ENCODE data around the gene TDRD7.

Gene TDRD7

DNA sequence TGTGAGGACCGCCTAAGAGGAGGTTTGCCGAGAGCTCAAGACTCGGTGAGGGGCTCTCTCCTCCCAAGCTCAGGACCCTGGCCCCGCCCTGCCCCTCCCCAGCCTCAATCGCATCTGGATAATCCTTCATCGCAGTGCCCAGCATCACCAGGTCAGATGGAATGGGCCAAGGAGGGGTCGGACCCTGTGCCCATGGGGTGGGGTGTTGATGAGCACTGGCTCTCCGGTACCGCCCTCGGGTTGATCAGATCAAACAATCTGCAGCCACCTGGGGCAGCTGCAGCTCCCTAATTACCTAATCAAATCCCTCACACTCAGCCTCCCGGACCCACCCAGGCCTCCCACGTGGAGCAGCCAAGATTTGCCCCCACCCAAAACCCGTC lies 24.4 kb upstream of the TDRD7 start:
- DNase-seq, result no peak

DNA sequence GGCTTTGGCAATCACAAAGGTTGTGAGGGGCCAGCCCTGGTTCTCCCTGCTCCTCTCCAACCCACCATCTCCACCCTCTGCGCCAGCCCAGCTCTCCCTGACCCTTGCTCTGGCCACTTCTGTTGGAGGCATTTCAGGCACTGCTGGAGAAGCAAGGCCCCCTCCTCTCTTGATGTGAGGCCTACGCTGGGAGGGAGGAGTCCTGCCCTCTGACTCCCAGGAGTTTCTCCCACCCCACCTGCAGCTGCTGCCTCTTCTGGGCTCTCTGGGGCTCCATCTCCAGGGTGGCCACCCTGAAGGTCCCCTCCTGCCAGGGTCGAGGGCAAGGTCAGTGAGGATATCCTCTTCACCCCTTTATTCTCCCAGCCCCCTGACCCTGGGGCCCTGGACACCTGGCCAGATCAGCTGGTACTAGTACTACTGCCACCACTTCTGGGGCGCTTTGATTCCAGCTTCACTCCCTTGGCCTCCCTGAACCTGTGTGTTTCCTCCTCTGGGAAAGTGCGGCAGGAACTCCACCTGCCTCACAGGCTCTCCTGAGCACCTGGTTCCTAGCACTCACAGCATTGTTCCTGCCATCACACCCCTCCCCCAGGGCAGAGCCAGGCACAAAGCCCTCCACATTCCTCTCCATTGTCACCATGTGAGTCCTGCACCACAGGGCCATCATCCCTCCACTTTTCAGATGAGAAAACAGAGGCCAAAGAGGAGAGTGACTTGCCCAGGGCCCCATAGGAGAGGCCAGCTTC lies 23.8 kb upstream of the TDRD7 start:
- DNase-seq, result no peak

DNA sequence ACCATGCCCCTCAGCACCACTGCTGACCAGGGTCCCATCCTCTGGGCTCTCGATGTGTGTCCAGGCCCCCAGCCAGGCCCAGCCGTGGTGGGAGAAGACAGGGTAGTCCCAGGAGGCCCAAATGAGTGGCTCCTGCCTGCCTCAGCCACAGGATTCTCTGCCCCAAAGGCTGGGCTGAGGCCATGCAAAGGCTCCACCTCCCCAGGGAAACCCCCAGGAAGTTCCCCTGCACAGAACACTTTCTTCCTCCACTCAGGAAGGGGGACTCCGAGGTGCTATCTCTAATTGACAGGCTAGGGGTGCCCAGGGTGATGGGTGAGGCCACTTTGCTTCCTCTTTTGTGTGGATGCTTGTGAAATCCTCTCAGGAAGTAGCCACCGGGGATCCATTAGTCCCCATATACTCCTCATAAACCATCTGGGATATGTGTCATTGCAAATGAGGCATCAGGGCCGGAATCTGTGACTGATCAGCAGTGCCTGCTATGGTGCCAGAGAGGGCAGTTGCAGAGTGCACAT lies 23.1 kb upstream of the TDRD7 start:
- DNase-seq, result no peak

DNA sequence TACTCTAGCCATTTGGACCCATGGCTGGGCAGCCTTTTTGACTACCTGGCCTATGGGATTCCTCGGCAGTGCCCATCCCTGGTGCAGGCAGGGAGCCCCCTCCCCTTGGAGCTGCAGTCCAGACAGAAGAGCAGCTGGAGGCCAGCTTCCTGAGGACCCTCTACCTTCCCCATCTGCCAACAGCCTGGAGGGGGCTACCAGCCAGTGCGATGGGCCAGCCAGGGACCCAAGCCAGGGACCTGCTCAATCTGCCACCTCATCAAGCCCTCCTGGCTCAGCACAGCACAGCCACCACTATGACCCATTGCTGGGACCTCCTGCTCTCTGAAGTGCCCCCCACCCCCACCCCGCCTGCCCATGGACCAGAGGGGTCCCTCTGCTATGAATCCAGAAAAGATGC lies 22.6 kb upstream of the TDRD7 start:
- DNase-seq, result no peak

DNA sequence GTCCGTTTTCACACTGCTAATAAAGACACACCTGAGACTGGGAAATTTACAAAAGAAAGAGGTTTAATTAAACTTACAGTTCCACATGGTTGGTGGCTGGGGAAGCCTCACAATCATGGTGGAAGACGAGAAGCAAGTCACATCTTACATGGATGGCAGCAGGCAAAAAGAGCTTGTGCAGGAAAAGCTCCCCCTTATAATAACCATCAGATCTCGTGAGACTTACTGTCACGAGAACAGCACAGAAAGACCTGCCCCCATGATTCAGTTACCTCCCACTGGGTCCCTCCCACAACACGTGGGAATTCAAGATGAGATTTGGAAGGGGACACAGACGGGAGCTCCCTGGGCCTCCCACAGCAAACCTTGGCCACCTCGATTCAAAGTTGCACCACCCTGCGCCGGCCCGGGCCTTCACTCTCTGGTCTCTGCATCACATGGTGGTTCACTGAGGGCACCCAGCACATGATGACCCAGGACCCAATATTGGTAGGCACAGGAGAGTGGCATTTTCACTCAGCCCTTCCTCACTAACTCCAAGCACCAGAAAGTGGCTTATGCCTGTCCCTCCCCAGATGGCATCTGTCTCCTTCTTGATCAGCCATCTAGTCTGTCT lies 21.0 kb upstream of the TDRD7 start:
- DNase-seq, result no peak

DNA sequence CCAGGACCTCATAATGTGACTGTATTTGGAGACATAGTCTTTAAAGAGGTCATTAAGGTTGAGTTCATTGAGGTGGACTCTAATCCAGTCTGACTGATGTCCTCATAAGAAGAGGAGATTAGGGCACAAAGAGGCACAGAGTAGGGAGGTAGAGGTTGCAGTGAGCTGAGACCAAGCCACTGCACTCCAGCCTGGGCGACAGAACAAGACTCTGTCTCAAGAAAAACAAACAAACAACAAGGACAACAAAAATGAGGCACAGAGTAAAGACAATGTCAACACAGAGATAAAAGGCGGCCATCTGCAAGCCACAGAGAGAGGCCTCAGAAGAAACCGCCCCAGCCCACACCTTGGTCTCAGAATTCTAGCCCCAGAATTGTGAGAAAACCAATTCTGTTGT lies 17.0 kb upstream of the TDRD7 start:
- no peak for DNase-seq

DNA sequence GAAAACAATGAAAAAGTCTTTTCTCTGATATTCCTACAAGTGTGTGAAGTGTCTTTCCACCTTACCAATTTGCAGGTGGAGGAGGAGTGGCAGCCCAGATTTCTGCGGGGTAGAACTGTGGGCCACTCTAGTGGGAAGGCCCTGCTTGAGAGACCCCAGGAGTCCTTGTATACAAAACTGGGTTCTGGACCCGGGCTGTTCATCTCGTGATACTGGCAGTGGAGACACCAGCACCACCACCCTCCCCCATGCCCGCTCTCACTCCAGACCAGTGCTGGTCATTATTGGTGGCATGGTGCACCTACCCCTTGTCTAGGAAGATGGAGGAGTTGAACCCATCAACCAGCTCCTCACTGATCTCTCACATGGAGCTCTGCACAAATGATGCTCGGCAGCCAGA lies 16.2 kb upstream of the TDRD7 start:
- no peak for DNase-seq

DNA sequence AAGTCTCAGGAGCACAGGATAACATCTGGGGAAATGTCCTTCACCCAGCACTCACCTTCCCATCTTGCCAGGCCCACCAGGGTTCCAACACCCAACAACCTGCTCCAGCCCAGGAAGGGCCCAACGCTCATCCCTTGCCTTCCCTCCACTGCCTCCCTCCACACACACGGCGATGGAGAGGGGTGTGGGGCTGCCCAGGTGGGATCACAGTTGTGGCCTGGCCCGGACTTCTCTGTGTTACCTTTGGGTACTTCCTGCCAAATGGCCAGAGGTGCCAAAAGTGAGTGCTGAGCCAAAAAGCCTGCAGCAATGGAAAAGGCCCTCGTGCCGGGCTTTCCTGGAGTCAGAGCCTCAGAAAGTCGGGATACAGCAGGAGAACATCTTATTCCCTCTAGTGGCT lies 15.6 kb upstream of the TDRD7 start:
- DNase-seq, result no peak

DNA sequence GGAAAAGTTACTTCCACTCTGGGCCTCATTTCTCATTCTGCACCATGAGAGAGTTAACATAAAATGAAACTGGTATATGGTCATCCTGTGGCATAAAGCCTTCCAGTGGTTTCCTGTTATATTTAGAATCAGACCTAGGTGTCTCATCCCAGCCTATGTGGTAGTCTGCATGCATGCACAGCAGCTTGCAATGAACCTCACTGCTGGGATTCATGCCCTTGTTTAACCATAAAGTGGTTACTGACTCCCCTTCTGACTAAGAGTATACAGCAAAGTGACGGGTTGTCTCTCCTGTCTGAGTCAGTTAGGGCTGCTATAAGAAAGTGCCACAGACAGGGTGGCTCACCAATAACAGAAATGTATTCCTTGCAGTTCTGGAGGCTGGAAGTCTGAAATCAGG lies 14.7 kb upstream of the TDRD7 start:
- DNase-seq, result no peak

DNA sequence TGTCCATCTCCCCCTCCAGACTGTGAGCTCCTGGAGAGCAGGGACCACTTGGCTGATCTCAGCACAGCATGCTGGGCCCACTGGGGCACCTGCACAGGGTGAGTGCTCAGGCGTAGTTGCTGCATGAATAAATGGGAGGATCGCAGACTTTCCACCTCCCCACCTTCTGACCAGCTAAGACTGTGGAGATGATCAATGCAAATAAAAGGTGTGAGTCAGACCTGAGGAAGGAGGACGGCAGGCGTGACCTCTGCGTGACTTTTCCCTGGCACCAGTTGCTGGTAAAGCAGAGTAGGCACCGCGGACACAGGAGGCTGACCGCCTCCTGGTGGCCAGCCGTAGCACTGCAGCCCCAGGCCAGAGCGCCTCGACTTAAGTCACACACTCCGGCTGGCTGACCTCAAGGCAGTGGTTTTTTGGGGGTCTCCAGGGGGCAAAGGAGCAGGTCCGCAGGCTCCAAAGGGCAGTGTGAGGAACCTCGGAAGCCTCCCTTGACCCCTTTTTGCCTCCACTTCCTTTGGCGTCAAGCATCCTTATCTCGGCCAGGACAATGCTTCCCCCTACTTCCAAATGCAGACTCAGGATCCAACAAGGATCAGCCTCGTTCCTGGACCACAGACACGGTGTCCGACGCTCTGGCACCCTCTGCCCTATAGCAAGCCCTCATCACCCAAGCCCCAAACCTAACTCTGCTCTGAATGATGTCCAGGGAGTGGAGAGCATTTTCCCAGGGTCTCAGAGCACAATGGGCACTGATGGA lies 12.7 kb upstream of the TDRD7 start:
- DNase-seq, result no peak

DNA sequence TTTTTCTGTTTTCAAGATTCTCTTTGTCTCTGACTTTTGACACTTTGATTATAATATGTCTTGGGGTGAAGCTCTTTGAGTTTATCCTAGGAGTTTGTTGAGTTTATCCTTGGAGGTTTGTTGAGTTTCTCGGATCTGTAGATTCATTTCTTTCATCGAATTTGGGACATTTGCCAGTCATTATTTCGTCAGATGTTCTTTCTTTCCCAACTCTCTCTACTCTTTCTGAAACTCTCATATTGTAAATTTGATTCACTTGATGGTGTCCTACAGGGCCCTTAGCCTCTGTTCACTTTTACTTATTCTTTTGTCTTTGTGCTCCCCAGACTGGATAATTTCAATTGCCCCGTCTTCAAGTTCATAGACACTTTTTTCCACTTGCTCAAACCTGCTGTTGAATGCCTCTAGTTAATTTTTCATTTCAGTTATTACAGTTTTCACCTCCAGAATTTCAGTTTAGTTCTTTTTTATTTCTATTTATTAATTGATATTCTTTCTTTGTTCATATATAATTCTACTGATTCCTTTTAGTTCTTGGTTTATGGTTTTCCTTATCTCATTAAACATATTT lies 8.1 kb upstream of the TDRD7 start:
- DNase-seq, result no peak

DNA sequence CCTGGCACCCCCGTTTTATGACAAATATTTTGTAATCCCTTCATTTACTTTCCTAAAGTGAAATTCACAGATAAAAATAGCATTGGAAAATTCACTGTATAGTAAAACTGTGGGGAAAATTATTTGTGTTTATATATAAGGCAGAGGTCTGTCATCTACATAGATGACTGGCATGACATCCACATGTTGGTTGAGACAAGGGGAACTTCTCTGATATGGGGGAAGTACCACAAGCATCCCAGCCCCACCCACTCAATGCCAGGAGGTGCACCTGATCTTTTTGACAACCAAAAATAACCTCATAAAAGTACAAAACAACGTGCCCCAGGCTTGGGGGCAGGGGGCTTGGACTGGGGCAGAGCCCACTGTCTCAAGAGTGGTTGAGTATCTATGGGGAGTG lies 6.3 kb upstream of the TDRD7 start:
- no peak for DNase-seq

DNA sequence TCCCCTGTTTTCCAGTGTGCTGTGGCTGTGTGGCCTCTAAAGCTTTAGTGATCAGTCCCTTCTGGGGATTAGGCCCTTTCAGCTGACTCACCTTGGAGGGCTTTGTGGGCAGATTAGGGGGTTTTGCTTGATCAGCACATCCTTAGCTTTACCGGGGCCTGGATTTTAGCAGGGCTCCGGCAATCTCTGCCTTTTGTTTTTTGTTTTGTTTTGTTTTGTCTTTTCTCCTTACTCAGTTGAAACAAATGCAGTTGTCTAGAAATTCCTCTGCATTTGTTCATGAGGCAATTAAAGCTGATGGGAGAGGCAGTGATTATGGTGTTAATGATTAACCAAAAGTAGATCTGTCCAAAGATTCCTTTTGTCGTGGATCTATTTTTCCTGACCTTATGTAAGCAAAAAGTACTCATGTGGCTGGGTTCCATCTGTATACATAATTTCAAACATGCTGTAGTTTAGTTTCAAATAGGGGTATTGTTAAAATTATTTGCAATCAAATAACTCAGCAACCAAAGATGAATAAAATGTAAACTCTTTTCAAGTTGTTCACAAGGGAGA lies 5.2 kb upstream of the TDRD7 start:
- DNase-seq, result no peak

DNA sequence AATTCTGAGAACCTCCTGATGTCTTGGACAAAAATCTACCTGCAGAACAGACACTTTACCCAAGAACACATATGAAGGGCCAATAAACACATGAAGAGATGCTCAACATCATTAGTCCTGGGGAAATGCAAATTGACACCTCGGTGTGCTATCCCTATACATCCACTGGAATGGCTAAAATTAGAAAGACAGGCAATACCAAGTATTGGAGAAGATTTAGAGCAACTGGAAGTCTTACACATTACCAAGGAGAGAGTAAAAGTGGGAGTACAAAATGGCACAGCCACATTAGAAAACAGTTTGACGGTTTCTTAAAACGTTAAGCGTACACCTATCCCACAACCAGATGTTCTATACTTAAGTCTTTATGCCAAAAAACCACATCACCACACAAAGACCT lies 3.3 kb upstream of the TDRD7 start:
- no peak for DNase-seq

DNA sequence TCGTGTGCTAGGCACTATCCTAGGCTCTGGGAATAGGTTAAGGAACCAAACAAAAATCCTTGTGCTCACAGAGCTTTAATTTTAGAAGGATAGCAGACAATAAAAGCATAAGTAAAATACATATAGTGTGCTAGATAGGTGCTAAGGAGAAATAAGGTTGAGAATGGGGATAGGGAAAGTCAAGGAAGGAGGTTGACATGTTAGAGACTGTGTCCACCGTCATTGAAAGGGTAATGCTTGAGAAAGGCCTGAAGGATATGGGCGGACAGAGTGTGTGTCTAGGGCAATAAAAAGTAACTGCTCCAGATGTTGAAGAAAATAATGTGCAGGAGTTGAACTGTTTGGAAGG lies 482 bp upstream of the TDRD7 start:
- DNase-seq, result no peak

DNA sequence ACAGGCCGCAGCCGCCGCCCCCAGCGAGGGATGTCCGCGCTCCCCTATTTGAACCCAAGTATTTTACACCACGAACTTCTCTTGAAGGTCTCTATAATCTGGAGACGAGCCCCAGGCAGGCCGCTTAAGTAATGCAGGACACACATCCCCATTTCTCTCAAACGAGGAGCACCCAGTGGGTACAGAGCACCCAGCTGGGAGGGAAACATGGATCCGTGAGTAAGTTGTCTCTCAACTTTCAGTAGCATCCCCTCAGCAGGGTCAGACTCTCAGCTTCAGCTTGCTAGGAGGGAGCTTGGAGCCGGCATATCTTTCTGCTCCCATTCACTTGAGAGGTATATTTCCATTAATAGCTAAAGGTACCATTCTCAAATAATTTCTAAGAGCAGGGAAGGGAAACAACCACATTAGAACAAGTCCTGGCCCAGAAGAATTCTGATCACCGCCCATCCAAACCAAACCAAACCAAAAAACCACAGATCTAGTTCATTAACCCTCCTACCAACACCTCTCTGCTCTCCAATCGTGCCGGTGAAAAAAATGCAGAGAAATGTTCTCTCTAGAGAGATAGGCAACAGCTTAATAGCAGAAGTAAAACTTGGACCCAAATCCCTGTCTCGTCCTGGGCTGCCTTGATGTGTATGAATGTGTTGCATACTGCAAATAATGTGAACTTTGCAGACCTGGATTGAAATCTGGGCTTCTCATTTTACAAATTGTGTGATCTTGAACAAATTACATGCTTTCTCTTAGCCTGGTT lies 910 bp downstream of the TDRD7 start:
- no peak for DNase-seq

DNA sequence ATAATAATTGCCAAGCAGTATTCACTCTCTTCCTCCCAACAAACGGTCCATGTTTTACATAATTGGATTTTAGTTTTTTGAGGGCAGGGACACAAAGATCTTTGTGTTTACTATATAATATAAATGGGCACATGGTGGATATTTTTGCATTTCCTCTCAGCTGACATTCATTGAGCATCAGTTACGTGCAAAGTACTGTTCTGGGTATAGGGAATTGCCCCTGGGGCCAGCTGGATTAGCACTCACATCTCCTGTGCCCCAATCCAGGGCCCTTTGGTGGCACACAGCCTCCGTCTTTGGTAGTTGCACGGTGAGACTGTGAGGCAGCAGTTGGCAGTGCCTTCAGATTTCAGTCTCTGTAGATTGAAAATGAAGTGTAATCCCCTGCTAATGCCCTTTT lies 1.6 kb downstream of the TDRD7 start:
- no peak for DNase-seq

DNA sequence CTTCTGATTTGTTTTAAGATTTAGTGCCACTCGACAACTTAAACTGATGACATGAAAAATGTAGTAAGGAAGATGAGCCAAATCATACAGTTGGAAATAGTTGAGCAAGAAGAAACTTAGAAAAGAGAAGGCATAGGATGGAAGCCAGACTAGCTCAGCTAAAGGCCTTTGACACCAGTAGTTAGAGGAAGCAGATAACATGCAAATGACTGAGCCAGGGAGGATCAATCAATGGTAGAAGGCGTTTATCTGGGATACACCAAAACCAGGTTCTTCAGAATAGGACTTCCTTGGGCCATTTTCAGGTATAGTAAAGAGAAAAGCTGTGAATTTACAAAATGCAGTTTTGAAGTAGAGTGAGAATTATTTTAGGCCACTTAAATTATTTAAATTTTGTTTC lies 3.2 kb downstream of the TDRD7 start:
- DNase-seq, result no peak

DNA sequence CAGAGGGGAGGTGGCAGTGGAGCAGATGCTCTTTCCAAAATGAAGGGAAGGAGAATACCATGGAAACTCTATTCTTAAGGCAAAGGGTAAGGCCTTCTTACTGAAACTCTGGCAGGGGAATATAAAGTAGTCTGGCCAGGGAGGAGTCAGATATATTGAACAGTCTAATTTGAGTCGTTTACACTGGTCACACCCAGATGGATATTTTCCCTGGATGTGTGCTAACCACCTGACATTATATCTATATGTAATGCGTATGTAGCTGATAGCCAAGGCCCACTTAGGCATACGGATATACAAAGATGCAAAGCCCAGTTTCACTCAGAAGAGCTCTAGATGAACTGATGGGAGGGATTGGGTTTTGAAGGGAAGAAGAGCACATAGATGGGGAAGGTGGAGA lies 7.0 kb downstream of the TDRD7 start:
- no peak for DNase-seq

DNA sequence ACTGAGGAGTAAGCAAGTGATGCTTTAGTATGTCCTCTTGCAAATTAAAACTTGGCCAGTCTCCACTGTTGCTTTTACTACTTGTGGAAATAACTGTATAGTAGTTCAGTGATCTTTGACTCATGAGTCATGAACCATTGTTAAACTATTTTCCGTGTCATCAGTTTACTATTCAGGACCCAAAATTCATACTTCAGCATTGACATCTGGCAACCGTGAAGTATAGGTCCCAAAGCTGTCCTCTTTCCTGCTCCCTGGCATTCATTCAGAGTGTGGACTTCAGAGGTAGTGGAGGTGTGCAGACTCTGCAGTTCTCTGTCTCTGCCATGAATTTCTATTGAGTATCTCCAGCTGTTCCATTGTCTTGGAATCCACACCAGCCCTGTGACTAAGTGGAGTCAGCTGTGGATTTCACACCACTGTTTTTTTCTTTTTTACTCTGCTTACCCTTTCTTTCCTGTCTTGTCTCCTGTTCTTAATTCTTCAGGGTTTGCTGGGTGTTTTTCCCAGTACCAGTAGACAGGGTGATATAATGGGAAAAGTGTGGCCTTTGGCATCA lies 7.5 kb downstream of the TDRD7 start:
- no peak for DNase-seq

DNA sequence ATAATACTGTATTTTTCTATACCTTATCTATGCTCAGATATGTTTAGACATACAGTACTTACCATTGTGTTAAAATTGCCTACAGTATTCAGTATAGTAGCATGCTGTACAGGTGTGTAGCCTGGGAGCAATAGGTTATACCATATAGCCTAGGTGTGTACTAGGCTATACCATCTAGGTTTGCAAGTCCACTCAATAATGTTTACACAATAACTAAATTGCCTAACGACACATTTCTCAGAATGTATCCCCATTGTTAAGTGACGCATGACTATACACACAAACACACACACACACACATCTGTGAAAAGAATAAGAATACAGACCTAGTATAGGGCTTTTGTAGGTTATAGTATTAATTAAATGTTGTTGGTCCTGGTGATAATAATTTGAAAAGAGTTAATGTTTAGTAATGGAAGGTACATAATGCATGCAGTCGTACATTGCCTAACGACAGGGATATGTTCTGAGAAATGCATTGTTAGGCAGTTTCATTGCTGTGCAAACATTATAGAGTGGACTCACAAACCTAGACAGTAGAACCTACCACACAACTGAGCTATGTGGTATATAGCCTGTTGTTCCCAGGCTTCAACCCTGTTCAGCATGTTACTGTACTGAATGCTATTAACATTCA lies 13.6 kb downstream of the TDRD7 start:
- DNase-seq, result no peak

DNA sequence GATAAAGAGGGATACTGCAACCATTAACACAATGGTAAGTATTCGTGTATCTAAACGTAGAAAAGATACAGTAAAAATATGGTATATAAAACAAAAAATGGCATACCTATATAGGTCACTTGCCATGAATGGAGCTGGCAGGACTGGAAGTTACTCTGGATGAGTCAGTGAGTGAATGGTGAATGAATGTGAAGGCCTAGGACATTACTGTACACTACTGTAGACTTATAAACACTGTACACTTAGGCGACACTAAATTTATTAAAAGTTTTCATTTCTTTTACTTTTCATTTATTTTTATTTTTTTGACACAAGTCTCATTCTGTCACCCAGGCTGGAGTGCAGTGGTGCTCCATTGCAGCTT lies 14.1 kb downstream of the TDRD7 start:
- DNase-seq, result no peak
